CD14-positive monocyte (primary cell): ENCODE results near the gene UAP1L1. TPM values are rescaled to one million over a fixed set of nuclear protein-coding genes. Genes with fewer than 3 reads are reported as not detected.

Experiments
- DNase-seq, 3 donors: peaks; one replicate each; pipeline ENCODE4 v3.0.0-alpha.2; 2011 to 2022
- H2AFZ ChIP-seq: 2 replicates; pipeline ENCODE4 v1.6.0; 2012; ENCODE audit warnings: mild to moderate bottlenecking, low read depth, low read length, inconsistent platforms; ENCODE audit not compliant: insufficient read depth, poor library complexity, severe bottlenecking
- H3K27ac ChIP-seq, 2 donors: 1 replicate in 1 of 2; 2 replicates in 1 of 2; pipeline ENCODE4 v1.5.1; 2012 to 2013; ENCODE audit warnings: low read length in 2 of 2, control low read depth in 1 of 2, inconsistent platforms in 1 of 2, low read depth in 1 of 2, mild to moderate bottlenecking in 1 of 2
- H3K27me3 ChIP-seq, 2 donors: one replicate each; pipeline versions ENCODE4 v1.6.0 to v1.6.1; 2011 to 2013; ENCODE audit warnings: low read length in 2 of 2; ENCODE audit not compliant: control insufficient read depth in 2 of 2, insufficient read depth in 2 of 2
- H3K36me3 ChIP-seq, 2 donors: replicated peaks in 1 of 2; 1 replicate in 1 of 2; 2 replicates in 1 of 2; pipeline versions ENCODE4 v1.5.1 to v1.6.1; 2012 to 2013; ENCODE audit warnings: low read length in 2 of 2, control low read depth in 1 of 2, inconsistent platforms in 1 of 2, mild to moderate bottlenecking in 1 of 2; ENCODE audit not compliant: insufficient read depth in 2 of 2, control insufficient read depth in 1 of 2
- H3K4me1 ChIP-seq, 2 donors: 1 replicate in 1 of 2; 2 replicates in 1 of 2; pipeline versions ENCODE4 v1.5.1 to v1.6.1; 2012 to 2013; ENCODE audit warnings: low read length in 2 of 2, control low read depth in 1 of 2, inconsistent platforms in 1 of 2, mild to moderate bottlenecking in 1 of 2, moderate library complexity in 1 of 2; ENCODE audit not compliant: insufficient read depth in 2 of 2, control insufficient read depth in 1 of 2
- H3K4me2 ChIP-seq: replicated peaks from 2 replicates; pipeline ENCODE3; 2012; ENCODE audit warnings: low read length, moderate library complexity, mild to moderate bottlenecking; ENCODE audit not compliant: poor library complexity, severe bottlenecking; ENCODE audit errors: extremely low read depth
- H3K4me3 ChIP-seq, 3 experiments: fragments of 200-600 bp in 1 of 3; sonication (generic) in 1 of 3; replicated peaks in 1 of 3; 1 replicate in 2 of 3; 2 replicates in 1 of 3; pipeline ENCODE4 v1.5.1; 2011 to 2013; ENCODE audit warnings: low read length in 3 of 3, mild to moderate bottlenecking in 3 of 3, control low read depth in 2 of 3, low read depth in 2 of 3, inconsistent platforms in 1 of 3, moderate library complexity in 1 of 3
- H3K79me2 ChIP-seq: 2 replicates; pipeline ENCODE4 v1.6.0; 2012; ENCODE audit warnings: mild to moderate bottlenecking, control low read depth, inconsistent platforms, low read length, moderate library complexity; ENCODE audit not compliant: insufficient read depth
- H3K9ac ChIP-seq: 2 replicates; pipeline ENCODE4 v1.6.0; 2017; ENCODE audit warnings: low read length, mild to moderate bottlenecking; ENCODE audit not compliant: insufficient read depth, poor library complexity, severe bottlenecking
- H3K9me3 ChIP-seq, 2 donors: replicated peaks in 1 of 2; 1 replicate in 1 of 2; 2 replicates in 1 of 2; pipeline versions ENCODE4 v1.5.1 to v1.6.1; 2012 to 2013; ENCODE audit warnings: low read length in 2 of 2, control low read depth in 1 of 2; ENCODE audit not compliant: control insufficient read depth in 1 of 2, insufficient read depth in 1 of 2
- H4K20me1 ChIP-seq: 2 replicates; pipeline ENCODE4 v1.6.0; 2012; ENCODE audit warnings: mild to moderate bottlenecking, low read length, control low read depth, moderate library complexity; ENCODE audit not compliant: insufficient read depth
- H3K27ac Mint-ChIP-seq, 7 donors: one replicate each; pipeline ENCODE4 v1.8.0; 2020; ENCODE audit warnings: mild to moderate bottlenecking in 7 of 7, mixed read lengths in 7 of 7, moderate library complexity in 6 of 7, inconsistent platforms in 2 of 7
- H3K27me3 Mint-ChIP-seq, 3 donors: one replicate each; pipeline ENCODE4 v1.8.0; 2021 to 2022; ENCODE audit warnings: low read depth in 3 of 3, mild to moderate bottlenecking in 3 of 3, mixed read lengths in 3 of 3, moderate library complexity in 3 of 3, inconsistent platforms in 1 of 3
- H3K36me3 Mint-ChIP-seq, 2 donors: one replicate each; pipeline ENCODE4 v1.8.0; 2020; ENCODE audit warnings: mixed read lengths in 2 of 2, inconsistent platforms in 1 of 2, mild to moderate bottlenecking in 1 of 2
- H3K4me1 Mint-ChIP-seq: one replicate; pipeline ENCODE4 v1.8.0; 2020; ENCODE audit warnings: mild to moderate bottlenecking, mixed read lengths
- H3K4me3 Mint-ChIP-seq, 2 donors: one replicate each; pipeline ENCODE4 v1.8.0; 2020; ENCODE audit warnings: mild to moderate bottlenecking in 2 of 2, mixed read lengths in 2 of 2, moderate library complexity in 1 of 2
- H3K9me3 Mint-ChIP-seq, 7 donors: one replicate each; pipeline ENCODE4 v1.8.0; 2020 to 2022; ENCODE audit warnings: mixed read lengths in 7 of 7, mild to moderate bottlenecking in 6 of 7, moderate library complexity in 6 of 7, inconsistent platforms in 2 of 7
- WGBS: methylation state at CpG from one replicate; pipeline ENCODE4 v1.1.5; 2013; ENCODE audit warnings: missing lambda C conversion rate; ENCODE audit not compliant: insufficient coverage; 5-methylcytosine and 5-hydroxymethylcytosine counted together
- intact Hi-C, 2 donors: fragments of 100-400 bp; cut with micrococcal nuclease; formaldehyde crosslinking; loops; one replicate each; pipeline versions ENCODE4 v1.15.0 to v1.15.1; 2023
- polyA plus RNA-seq, 3 donors: library from polyadenylated mRNA; depleted of rRNA in 1 of 3; unstranded in 2 of 3; stranded (reverse) in 1 of 3; fragments of 300-500 nt in 2 of 3; fragments of >200 nt in 1 of 3; fragmentation: Illumina TruSeq in 2 of 3; gene quantifications; 1 replicate in 2 of 3; 2 replicates in 1 of 3; pipeline ENCODE4 v1.2.3, GENCODE V29; 2012 to 2021
- TF ChIP-seq, protein P1 (sequence below): fragments of 200-600 bp; IDR thresholded peaks from one replicate; pipeline ENCODE4 v1.8.0; 2022; ENCODE audit warnings: antibody characterized with exemption, mild to moderate bottlenecking

The UAP1L1 gene
- polyA plus RNA-seq, 3 donors, result 5.7 to 16.7 (median 14.8) TPM

GRCh38 chr9:137110911-137111787 is 33.8 kb downstream of the UAP1L1 start:
- no peaks in the 10 kb centered on the region for H3K9me3 ChIP-seq
- H3K4me2 ChIP-seq, result no peak overlapping the region
- H3K36me3 ChIP-seq, result peaks cover 57 to 69% of the 10 kb centered on the region in 2 donors
- TF ChIP-seq, protein P1, sequence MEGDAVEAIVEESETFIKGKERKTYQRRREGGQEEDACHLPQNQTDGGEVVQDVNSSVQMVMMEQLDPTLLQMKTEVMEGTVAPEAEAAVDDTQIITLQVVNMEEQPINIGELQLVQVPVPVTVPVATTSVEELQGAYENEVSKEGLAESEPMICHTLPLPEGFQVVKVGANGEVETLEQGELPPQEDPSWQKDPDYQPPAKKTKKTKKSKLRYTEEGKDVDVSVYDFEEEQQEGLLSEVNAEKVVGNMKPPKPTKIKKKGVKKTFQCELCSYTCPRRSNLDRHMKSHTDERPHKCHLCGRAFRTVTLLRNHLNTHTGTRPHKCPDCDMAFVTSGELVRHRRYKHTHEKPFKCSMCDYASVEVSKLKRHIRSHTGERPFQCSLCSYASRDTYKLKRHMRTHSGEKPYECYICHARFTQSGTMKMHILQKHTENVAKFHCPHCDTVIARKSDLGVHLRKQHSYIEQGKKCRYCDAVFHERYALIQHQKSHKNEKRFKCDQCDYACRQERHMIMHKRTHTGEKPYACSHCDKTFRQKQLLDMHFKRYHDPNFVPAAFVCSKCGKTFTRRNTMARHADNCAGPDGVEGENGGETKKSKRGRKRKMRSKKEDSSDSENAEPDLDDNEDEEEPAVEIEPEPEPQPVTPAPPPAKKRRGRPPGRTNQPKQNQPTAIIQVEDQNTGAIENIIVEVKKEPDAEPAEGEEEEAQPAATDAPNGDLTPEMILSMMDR, result no peak
- peaks cover 7% of the 10 kb centered on the region for H3K4me1 Mint-ChIP-seq
- no peak overlapping the region for H3K4me3 Mint-ChIP-seq
- intact Hi-C loops, result no loop called here
- peaks cover 0 to 3% (median 0%) of the 10 kb centered on the region in 7 donors for H3K9me3 Mint-ChIP-seq
- H3K27ac Mint-ChIP-seq, result peak overlapping the region in 1 of 7 donors; percentile 43
- H4K20me1 ChIP-seq, result peaks cover 23% of the 10 kb centered on the region
- H3K36me3 Mint-ChIP-seq, result peaks cover 19 to 53% of the 10 kb centered on the region in 2 donors
- DNase-seq, result no peak
- H3K27ac ChIP-seq, result no peak overlapping the region
- H3K4me3 ChIP-seq, result no peak overlapping the region
- H2AFZ ChIP-seq, result no peak overlapping the region
- peaks cover 0 to 7% (median 5%) of the 10 kb centered on the region in 3 donors for H3K27me3 Mint-ChIP-seq
- peaks cover 10 to 17% of the 10 kb centered on the region in 2 donors for H3K4me1 ChIP-seq
- H3K27me3 ChIP-seq, result peaks cover 0 to 3% of the 10 kb centered on the region in 2 donors
- no peak overlapping the region for H3K9ac ChIP-seq
- 93% methylated on average over 24 of the region's 28 CpGs for WGBS
- H3K79me2 ChIP-seq, result no peaks in the 10 kb centered on the region

DNA sequence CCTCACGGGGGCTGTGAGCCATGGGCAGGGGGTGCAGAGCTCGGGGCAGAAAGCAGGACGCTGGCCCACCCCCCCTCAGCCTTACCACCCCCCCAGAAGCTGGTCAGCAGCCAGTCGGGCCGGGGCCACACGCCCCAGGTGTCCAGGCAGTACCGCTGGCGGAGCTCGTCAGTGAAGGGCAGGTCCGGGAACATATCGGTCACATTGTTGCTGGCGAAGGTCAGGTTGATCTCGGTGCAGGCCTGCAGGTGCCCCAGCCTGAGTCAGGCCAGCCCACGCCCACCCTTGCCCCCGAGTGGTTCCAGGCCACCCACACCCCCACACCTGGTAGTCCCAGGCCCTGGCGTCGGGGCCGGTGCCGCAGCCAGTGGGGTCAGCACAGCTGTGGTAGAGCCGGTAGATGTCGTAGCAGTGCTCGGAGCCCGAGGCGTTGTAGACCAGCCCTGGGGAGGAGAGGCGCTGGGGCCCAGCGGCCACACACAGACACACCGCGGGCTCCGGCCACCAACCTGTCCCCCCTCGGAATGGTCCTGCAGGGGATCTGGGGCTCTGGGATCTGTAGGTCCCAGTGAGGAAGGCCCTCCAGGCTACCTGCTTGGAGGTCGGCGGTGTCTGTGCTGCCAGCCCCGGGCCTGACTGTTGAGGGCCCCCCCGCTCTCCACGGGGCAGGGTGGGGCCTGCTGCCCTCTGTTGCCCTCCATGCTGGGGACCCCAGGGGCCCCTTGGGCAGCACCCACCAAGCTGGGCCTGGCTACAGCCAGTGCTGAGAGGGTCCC is 34.7 kb downstream of the UAP1L1 start:
- H3K27me3 Mint-ChIP-seq, result peaks cover 2 to 7% (median 5%) of the 10 kb centered on the region in 3 donors
- H3K4me2 ChIP-seq, result no peak overlapping the region
- H3K4me3 ChIP-seq, result no peak overlapping the region
- peaks cover 7% of the 10 kb centered on the region for H3K4me1 Mint-ChIP-seq
- H4K20me1 ChIP-seq, result peaks cover 23% of the 10 kb centered on the region
- H3K36me3 Mint-ChIP-seq, result peaks cover 19 to 49% of the 10 kb centered on the region in 2 donors
- H3K27ac Mint-ChIP-seq, result no peak overlapping the region
- no peaks in the 10 kb centered on the region for H3K79me2 ChIP-seq
- peaks cover 0 to 3% (median 0%) of the 10 kb centered on the region in 7 donors for H3K9me3 Mint-ChIP-seq
- whole genome bisulfite sequencing, result 93% methylated on average over 26 of the region's 35 CpGs
- intact Hi-C loops, result no loop called here
- no peak for DNase-seq
- peaks cover 49 to 60% of the 10 kb centered on the region in 2 donors for H3K36me3 ChIP-seq
- H3K27me3 ChIP-seq, result peaks cover 0 to 3% of the 10 kb centered on the region in 2 donors
- no peak overlapping the region for H3K27ac ChIP-seq
- H2AFZ ChIP-seq, result no peak overlapping the region
- peaks cover 10 to 17% of the 10 kb centered on the region in 2 donors for H3K4me1 ChIP-seq
- H3K4me3 Mint-ChIP-seq, result no peak overlapping the region
- H3K9ac ChIP-seq, result no peak overlapping the region
- TF ChIP-seq, protein P1, result no peak
- H3K9me3 ChIP-seq, result no peaks in the 10 kb centered on the region
